Natural killer cell (primary cell): ENCODE measurements around the gene SRRM4. TPM values are rescaled to one million over a fixed set of nuclear protein-coding genes. Genes with fewer than 3 reads are reported as not detected.

Experiments used
- ATAC-seq, 3 donors: fragments of 150-1000 bp in 2 of 3; fragments of 200-7000 bp in 1 of 3; cut with Tn5 transposase; 1 replicate in 1 of 3; 2 replicates in 2 of 3; pipeline ENCODE4 v1.10.0; 2021; ENCODE audit warnings: mild to moderate bottlenecking in 2 of 3, moderate library complexity in 2 of 3
- DNase-seq, 2 donors: peaks; one replicate each; pipeline versions ENCODE4 v3.0.0 to v3.0.0-alpha.2; 2013 to 2021; ENCODE audit warnings: mixed read lengths in 1 of 2
- H3K27ac ChIP-seq: one replicate; pipeline ENCODE4 v1.5.1; 2013; ENCODE audit warnings: mild to moderate bottlenecking, low read length
- H3K27me3 ChIP-seq: one replicate; pipeline ENCODE4 v1.6.1; 2013; ENCODE audit warnings: low read length; ENCODE audit not compliant: control insufficient read depth, insufficient read depth
- H3K36me3 ChIP-seq: one replicate; pipeline ENCODE4 v1.6.1; 2013; ENCODE audit warnings: low read length; ENCODE audit not compliant: control insufficient read depth, insufficient read depth
- H3K4me1 ChIP-seq: one replicate; pipeline ENCODE4 v1.6.1; 2013; ENCODE audit warnings: low read length; ENCODE audit not compliant: control insufficient read depth, insufficient read depth
- H3K4me3 ChIP-seq: one replicate; pipeline ENCODE4 v1.5.1; 2013; ENCODE audit warnings: low read length
- H3K9me3 ChIP-seq: one replicate; pipeline ENCODE4 v1.6.1; 2013; ENCODE audit warnings: low read length; ENCODE audit not compliant: control insufficient read depth, insufficient read depth
- H3K27ac Mint-ChIP-seq, 2 donors: one replicate each; pipeline ENCODE4 v1.8.0; 2022; ENCODE audit warnings: mild to moderate bottlenecking in 2 of 2, mixed read lengths in 2 of 2, moderate library complexity in 1 of 2
- H3K27me3 Mint-ChIP-seq, 2 donors: one replicate each; pipeline ENCODE4 v1.8.0; 2022; ENCODE audit warnings: low read depth in 2 of 2, mixed read lengths in 2 of 2
- H3K36me3 Mint-ChIP-seq: one replicate; pipeline ENCODE4 v1.8.0; 2022; ENCODE audit warnings: mixed read lengths
- H3K4me1 Mint-ChIP-seq, 2 donors: one replicate each; pipeline ENCODE4 v1.8.0; 2022; ENCODE audit warnings: mixed read lengths in 2 of 2
- H3K4me3 Mint-ChIP-seq: one replicate; pipeline ENCODE4 v1.8.0; 2022; ENCODE audit warnings: mild to moderate bottlenecking, moderate library complexity, mixed read lengths
- H3K9me3 Mint-ChIP-seq, 2 donors: one replicate each; pipeline ENCODE4 v1.8.0; 2022; ENCODE audit warnings: mixed read lengths in 2 of 2
- WGBS: methylation state at CpG from one replicate; pipeline ENCODE4 v1.1.7; 2013; ENCODE audit warnings: missing lambda C conversion rate; ENCODE audit not compliant: insufficient coverage; 5-methylcytosine and 5-hydroxymethylcytosine counted together
- intact Hi-C: fragments of 100-400 bp; cut with micrococcal nuclease; formaldehyde crosslinking; loops from one replicate; pipeline ENCODE4 v1.14.2; 2022
- total RNA-seq, 4 donors: library from RNA; stranded (reverse); fragments of 120-200 nt in 1 of 4; gene quantifications; one replicate each; pipeline versions ENCODE4 v1.2.3 to v1.2.4, GENCODE V29; 2013 to 2022
- TF ChIP-seq, protein P1 (sequence below): fragments of 200-600 bp; IDR thresholded peaks from one replicate; pipeline ENCODE4 v1.8.0; 2022; ENCODE audit warnings: antibody characterized with exemption

Gene SRRM4
- total RNA-seq, 3 donors from 2014 or later (not counting 1 experiment from before 2014, with no cell fraction given), result not detected

DNA sequence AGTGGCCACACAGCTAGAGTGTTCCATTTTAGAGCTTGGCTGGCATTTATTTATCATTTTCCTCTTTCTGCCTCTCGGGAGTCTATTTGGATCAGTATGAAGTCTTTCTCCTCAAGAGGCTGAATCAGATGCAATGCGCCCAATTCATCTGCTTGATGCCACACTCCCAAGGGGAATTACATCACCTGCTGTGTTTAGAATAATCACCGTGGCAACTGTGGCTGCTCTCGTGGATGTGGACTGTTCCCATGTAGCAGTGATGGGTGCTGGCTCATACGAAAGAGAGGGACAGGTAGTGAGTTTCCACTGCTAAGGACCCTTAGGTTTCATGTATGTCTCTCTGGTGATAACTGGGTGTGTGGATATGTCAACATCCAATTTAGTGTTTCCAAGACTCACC is 70.7 kb downstream of the SRRM4 start:
- H3K27ac Mint-ChIP-seq, result no peak overlapping the region
- no peaks in the 10 kb centered on the region for H3K9me3 ChIP-seq
- ATAC-seq (no peak), DNase-seq (no peak)
- H3K27ac ChIP-seq, result no peak overlapping the region
- no peaks in the 10 kb centered on the region for H3K4me1 Mint-ChIP-seq
- intact Hi-C loops, result no loop called here
- no peaks in the 10 kb centered on the region for H3K36me3 ChIP-seq
- no peak overlapping the region for H3K4me3 Mint-ChIP-seq
- 93% methylated on average over 5 of the region's 5 CpGs for WGBS
- H3K9me3 Mint-ChIP-seq, result peaks cover 2 to 6% of the 10 kb centered on the region in 2 donors
- TF ChIP-seq, protein P1, sequence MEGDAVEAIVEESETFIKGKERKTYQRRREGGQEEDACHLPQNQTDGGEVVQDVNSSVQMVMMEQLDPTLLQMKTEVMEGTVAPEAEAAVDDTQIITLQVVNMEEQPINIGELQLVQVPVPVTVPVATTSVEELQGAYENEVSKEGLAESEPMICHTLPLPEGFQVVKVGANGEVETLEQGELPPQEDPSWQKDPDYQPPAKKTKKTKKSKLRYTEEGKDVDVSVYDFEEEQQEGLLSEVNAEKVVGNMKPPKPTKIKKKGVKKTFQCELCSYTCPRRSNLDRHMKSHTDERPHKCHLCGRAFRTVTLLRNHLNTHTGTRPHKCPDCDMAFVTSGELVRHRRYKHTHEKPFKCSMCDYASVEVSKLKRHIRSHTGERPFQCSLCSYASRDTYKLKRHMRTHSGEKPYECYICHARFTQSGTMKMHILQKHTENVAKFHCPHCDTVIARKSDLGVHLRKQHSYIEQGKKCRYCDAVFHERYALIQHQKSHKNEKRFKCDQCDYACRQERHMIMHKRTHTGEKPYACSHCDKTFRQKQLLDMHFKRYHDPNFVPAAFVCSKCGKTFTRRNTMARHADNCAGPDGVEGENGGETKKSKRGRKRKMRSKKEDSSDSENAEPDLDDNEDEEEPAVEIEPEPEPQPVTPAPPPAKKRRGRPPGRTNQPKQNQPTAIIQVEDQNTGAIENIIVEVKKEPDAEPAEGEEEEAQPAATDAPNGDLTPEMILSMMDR, result no peak
- H3K4me3 ChIP-seq, result no peak overlapping the region
- H3K36me3 Mint-ChIP-seq, result no peaks in the 10 kb centered on the region
- no peaks in the 10 kb centered on the region for H3K27me3 ChIP-seq
- H3K4me1 ChIP-seq, result no peaks in the 10 kb centered on the region
- H3K27me3 Mint-ChIP-seq, result no peaks in the 10 kb centered on the region

DNA sequence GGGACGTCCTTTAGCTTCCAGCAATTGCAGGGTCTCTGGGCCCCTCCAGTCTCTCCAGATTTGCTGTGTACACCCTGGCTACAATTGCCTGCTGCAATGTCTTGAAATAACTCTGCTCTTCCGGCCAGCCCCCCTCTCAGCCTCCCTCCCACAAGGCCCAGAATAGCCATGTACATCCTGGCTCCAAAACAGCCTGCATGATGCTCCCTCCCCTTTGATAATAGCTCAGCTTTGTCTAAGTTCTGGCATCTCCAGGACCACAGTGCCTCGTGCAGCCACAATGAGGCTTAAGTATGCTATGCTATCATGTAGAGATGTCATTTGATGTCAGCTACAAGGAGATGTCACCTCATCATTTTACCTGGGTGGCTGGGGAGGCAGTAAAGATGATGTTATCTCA is 74.6 kb downstream of the SRRM4 start:
- Histone ChIP-seq H3K27ac (no peak overlapping the region), H3K4me3 (no peak overlapping the region), H3K4me1 (no peaks in the 10 kb centered on the region), H3K27me3 (no peaks in the 10 kb centered on the region), H3K36me3 (no peaks in the 10 kb centered on the region), H3K9me3 (no peaks in the 10 kb centered on the region)
- Mint-ChIP-seq H3K36me3 (no peaks in the 10 kb centered on the region), H3K4me3 (no peak overlapping the region), H3K27ac (no peak overlapping the region), H3K4me1 (no peaks in the 10 kb centered on the region), H3K27me3 (no peaks in the 10 kb centered on the region), H3K9me3 (peaks cover 2 to 6% of the 10 kb centered on the region in 2 donors)
- DNase-seq (no peak), ATAC-seq (no peak)
- WGBS, result 45% methylated on average over 3 of the region's 3 CpGs
- TF ChIP-seq, protein P1, result no peak
- intact Hi-C loops, result no loop called here

DNA sequence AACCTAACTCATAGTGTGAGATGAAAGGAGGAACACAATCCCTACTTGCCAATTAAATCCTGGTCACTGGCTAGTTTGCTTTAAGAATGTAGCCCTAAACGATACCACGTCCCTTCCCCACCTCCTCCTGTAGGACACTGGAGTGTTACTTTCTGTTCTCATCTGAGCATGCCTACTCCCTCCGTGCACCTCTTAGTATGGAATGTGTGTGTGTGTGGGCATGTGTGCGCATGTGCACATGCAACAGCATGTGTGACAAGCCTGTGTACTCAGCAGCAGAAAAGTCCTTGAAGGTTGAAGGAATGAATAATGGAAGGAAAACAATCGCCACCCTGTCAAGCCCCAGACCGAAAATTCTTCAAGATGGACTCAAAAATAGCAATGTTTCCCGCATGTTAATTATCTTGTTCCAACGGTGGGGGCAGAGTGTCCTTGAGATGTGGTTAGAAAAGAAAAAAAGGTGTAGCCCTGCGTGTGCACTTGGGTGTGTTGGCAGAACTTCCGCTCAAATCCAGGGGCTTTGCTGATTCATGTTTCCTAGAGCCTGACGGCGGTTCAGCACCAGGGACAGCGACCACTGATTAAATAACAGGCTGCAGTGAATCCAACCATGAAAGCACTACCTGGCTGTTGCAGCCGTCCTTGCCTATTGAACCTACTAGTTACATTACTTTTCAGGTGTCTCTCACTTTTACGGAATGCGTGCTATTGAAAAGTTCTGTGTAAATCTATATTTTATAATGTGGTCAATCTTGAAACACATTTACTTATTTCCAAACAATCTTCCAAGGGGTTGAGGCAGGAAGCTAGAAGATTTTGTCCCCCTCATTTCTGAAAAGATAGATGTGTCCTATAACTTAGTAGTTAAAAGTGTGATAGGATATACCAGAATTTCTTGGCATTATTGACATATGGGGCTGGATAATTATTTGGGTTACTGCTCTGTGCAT is 79.8 kb downstream of the SRRM4 start:
- peaks cover 2 to 4% of the 10 kb centered on the region in 2 donors for H3K9me3 Mint-ChIP-seq
- H3K36me3 Mint-ChIP-seq, result no peaks in the 10 kb centered on the region
- H3K27ac Mint-ChIP-seq, result no peak overlapping the region
- Histone ChIP-seq H3K4me3 (no peak overlapping the region), H3K27ac (no peak overlapping the region), H3K27me3 (no peaks in the 10 kb centered on the region), H3K9me3 (no peaks in the 10 kb centered on the region), H3K36me3 (no peaks in the 10 kb centered on the region), H3K4me1 (no peaks in the 10 kb centered on the region)
- DNase-seq, result peak in 1 of 2 donors; percentile 23
- H3K4me3 Mint-ChIP-seq, result no peak overlapping the region
- no peak for ATAC-seq
- TF ChIP-seq, protein P1, result no peak
- no peaks in the 10 kb centered on the region for H3K27me3 Mint-ChIP-seq
- 37% methylated on average over 14 of the region's 16 CpGs for WGBS
- H3K4me1 Mint-ChIP-seq, result no peaks in the 10 kb centered on the region
- intact Hi-C loops, result no loop called here
